Measurements from ENCODE around the gene ZC2HC1C. TPM values are rescaled to one million over a fixed set of nuclear protein-coding genes. Genes with fewer than 3 reads are reported as not detected.

Gene ZC2HC1C
- total RNA-seq, 1 donor from 2014 or later: 1.3 TPM

- no peaks in the 10 kb centered on the region for H3K27me3 Mint-ChIP-seq (ENCODE audit: low read depth)
- peaks cover 28% of the 10 kb centered on the region for H3K4me1 Mint-ChIP-seq
- no peaks in the 10 kb centered on the region for H3K9me3 Mint-ChIP-seq
- DNase-seq (ENCODE audit: low read depth, low spot score): no peak
- no peak overlapping the region for H3K27ac Mint-ChIP-seq (ENCODE audit: unreplicated experiment)
- H3K4me3 Mint-ChIP-seq: no peak overlapping the region
- H3K36me3 Mint-ChIP-seq (ENCODE audit: low read depth): peaks cover 22% of the 10 kb centered on the region
- TF ChIP-seq CTCF (conservative IDR thresholded peaks at IDR 0.05): no peak
Measured at GRCh38 chr14:75044322-75044721, 25.1 kb upstream of the ZC2HC1C start.

GRCh38 chr14:75044752-75045151 is 24.7 kb upstream of the ZC2HC1C start:
- peaks cover 29% of the 10 kb centered on the region for H3K4me1 Mint-ChIP-seq
- no peak for DNase-seq (ENCODE audit: low read depth, low spot score)
- H3K4me3 Mint-ChIP-seq: no peak overlapping the region
- no peak overlapping the region for H3K27ac Mint-ChIP-seq (ENCODE audit: unreplicated experiment)
- H3K36me3 Mint-ChIP-seq (ENCODE audit: low read depth): peaks cover 24% of the 10 kb centered on the region
- no peak for TF ChIP-seq CTCF (conservative IDR thresholded peaks at IDR 0.05)
- H3K9me3 Mint-ChIP-seq: no peaks in the 10 kb centered on the region
- no peaks in the 10 kb centered on the region for H3K27me3 Mint-ChIP-seq (ENCODE audit: low read depth)

- no peak for DNase-seq (ENCODE audit: low read depth, low spot score)
- TF ChIP-seq CTCF (conservative IDR thresholded peaks at IDR 0.05): no peak
- no peak overlapping the region for H3K27ac Mint-ChIP-seq (ENCODE audit: unreplicated experiment)
- H3K9me3 Mint-ChIP-seq: no peaks in the 10 kb centered on the region
- H3K36me3 Mint-ChIP-seq (ENCODE audit: low read depth): peaks cover 27% of the 10 kb centered on the region
- peaks cover 38% of the 10 kb centered on the region for H3K4me1 Mint-ChIP-seq
- no peak overlapping the region for H3K4me3 Mint-ChIP-seq
- H3K27me3 Mint-ChIP-seq (ENCODE audit: low read depth): no peaks in the 10 kb centered on the region
Measured at GRCh38 chr14:75046275-75046674, 23.2 kb upstream of the ZC2HC1C start.

- H3K4me1 Mint-ChIP-seq: peaks cover 40% of the 10 kb centered on the region
- TF ChIP-seq CTCF (conservative IDR thresholded peaks at IDR 0.05): no peak
Measured at GRCh38 chr14:75046899-75047298, 22.5 kb upstream of the ZC2HC1C start.

GRCh38 chr14:75047506-75047905 is 21.9 kb upstream of the ZC2HC1C start:
- Mint-ChIP-seq H3K36me3 (ENCODE audit: low read depth) (peaks cover 28% of the 10 kb centered on the region), H3K9me3 (no peaks in the 10 kb centered on the region), H3K27ac (ENCODE audit: unreplicated experiment) (no peak overlapping the region), H3K4me3 (no peak overlapping the region), H3K4me1 (peaks cover 34% of the 10 kb centered on the region), H3K27me3 (ENCODE audit: low read depth) (no peaks in the 10 kb centered on the region)
- TF ChIP-seq CTCF (conservative IDR thresholded peaks at IDR 0.05): no peak
- DNase-seq (ENCODE audit: low read depth, low spot score): no peak

More at GRCh38 chr14:75046899-75047298, 22.5 kb upstream of the ZC2HC1C start:
- H3K27ac Mint-ChIP-seq (ENCODE audit: unreplicated experiment): no peak overlapping the region
- DNase-seq (ENCODE audit: low read depth, low spot score): no peak
- no peaks in the 10 kb centered on the region for H3K9me3 Mint-ChIP-seq
- H3K36me3 Mint-ChIP-seq (ENCODE audit: low read depth): peaks cover 28% of the 10 kb centered on the region
- no peaks in the 10 kb centered on the region for H3K27me3 Mint-ChIP-seq (ENCODE audit: low read depth)
- no peak overlapping the region for H3K4me3 Mint-ChIP-seq

- no peak overlapping the region for H3K27ac Mint-ChIP-seq (ENCODE audit: unreplicated experiment)
- no peaks in the 10 kb centered on the region for H3K27me3 Mint-ChIP-seq (ENCODE audit: low read depth)
- no peak overlapping the region for H3K4me3 Mint-ChIP-seq
- H3K4me1 Mint-ChIP-seq: peaks cover 34% of the 10 kb centered on the region
- H3K36me3 Mint-ChIP-seq (ENCODE audit: low read depth): peaks cover 28% of the 10 kb centered on the region
- DNase-seq (ENCODE audit: low read depth, low spot score): no peak
- no peaks in the 10 kb centered on the region for H3K9me3 Mint-ChIP-seq
- no peak for TF ChIP-seq CTCF (conservative IDR thresholded peaks at IDR 0.05)
Measured at GRCh38 chr14:75048101-75048500, 21.3 kb upstream of the ZC2HC1C start.

Measured in neural crest cell (in vitro differentiated cells).